ENCODE results near the gene EDDM3A.
"Not testable (repeated sequence)": the region's sequence is repeated elsewhere in the genome, so short reads cannot be mapped to it uniquely, and the experiment has no call there.

The EDDM3A gene

DNA sequence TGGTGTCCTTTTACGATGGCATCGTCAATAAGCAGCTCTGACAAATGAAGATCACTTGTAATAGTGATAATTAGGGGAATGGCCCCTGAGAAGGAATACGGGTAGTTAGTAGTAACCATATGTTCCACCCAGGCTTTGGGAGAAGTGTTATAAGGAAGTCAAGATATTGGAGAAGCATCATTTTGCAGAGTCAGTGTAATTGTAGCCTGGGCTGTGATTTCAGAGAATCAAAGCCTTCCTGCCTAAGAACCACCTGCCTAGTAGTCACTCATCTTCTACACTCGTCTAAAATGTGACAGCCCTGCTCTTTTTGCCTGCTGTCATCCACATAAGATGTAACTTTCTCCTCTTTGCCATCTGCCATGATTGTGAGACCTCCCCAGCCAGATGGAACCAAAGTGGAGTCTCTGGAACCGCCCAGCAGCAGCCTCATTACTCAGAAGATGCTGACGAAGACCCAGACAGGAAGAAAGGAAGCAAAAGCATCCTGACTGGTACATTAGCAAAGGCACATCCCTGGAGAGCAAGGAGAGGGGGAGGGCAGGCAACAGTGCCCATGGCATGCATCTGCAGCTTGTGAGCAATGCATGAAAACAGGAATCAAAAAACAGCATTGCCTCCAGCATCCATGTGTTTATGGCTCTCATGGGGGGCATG, 12.6 kb upstream of the EDDM3A start:
- DNase-seq (ENCODE audit: extremely low read depth in 1 of 2, low read depth in 1 of 2): no peak

DNA sequence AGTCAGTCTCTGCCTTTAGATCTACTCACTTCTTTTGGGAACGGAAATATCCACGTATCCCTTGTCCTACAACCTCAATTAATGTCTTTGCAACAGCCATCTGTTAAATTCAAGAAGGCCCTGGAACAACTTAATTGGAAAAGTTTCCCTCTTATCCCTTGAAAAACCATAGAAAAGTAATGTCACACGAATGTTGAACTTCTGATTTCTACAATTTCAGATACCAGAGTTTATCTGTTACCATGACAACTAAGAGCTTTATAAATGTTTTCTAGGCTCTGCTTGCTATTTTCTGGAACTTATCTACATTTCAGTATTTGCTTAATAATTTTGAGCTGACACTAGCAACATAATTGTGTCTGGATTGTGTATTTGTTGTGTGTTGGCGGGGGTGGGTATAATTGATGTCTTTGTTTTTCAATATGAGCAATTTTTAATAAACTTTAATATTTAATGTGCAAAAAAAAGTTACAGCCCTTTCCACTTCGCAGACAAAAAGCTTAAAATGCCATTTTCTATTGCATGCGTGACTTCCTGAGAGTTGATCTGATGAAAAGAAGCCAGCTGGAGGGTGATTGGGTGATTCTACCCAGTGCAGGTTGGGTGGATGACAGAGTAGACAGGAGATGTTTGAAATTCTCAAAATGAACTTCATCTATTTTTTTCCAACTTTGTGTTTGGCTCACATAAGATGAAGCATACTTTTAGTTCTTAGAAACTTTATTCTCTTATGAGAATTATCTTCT, 11.8 kb upstream of the EDDM3A start:
- no peak for DNase-seq (ENCODE audit: extremely low read depth in 1 of 2, low read depth in 1 of 2)

DNA sequence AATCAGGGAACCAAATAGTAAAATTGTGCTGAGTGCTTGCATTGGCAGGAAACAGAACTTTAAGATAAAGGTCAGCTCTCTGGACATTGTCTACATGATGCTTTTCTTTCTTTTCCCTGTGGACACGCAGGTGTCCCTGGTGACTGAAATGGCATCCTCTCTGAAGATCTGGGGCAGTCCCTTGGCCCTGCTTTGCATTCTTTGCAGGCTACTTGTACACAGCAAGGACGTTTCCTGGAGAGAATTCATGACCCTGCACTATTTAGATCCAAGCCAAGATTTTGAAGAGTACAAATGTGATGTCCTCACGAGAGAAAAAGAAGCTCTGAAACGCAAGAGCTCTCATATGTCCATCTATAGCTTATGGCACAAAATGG, 11.3 kb upstream of the EDDM3A start:
- no peak for DNase-seq (ENCODE audit: extremely low read depth in 1 of 2, low read depth in 1 of 2)

DNA sequence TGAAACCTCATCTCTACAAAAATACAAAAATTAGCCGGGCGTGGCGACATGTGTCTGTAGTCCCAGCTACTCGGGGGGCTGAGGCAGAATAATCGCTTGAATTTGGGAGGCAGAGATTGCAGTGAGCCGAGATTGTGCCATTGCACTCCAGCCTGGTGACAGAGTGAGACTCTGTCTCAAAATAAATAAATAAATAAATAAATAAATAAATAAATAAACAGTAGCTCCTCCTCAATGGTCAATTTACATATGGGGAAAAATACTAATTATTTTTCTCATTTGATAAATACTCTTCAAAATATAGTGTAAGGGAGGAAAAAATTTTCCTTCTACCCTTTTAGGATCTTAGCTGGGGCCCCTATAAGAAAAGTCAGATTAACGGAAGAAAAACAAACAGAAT, 7.4 kb upstream of the EDDM3A start:
- DNase-seq (ENCODE audit: extremely low read depth in 1 of 2, low read depth in 1 of 2): not testable (repeated sequence)

DNA sequence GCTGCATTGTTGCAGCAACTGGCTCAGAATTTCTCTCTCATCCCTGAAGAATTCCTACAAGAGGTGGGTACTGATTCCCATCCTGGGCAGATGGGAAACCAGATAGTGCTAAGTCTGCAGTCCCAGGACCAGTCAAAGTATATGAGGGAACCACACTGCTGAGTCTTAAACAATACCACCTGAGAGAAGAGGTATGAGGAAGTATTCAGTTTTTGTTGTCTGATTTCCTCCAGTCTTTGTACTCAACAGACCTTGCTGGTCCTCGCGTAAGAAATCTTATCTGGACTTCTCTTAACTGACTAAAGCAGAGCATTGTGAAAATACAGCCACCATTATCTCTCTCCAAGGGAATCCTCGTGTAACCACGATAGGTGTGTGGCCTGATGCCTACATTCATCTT, 3.6 kb upstream of the EDDM3A start:
- no peak for DNase-seq (ENCODE audit: extremely low read depth in 1 of 2, low read depth in 1 of 2)

DNA sequence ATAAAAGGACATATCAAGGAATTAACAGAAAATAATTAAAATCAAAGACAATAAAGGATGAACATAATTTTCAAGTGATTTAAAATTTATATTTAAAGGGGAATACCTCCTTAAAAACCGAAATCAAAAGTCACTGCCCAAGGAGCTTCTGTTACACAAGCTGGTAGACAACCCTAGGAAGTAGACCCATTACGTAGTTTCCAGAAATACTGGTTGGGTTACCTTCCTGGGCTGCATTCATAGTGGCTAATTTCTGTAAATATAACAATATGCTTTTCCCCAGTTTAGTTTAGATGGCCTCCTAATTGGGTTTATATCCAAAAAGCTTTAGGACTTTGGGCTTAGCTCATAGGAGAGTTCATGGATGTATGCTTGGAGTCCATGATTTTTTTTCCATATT, 2.1 kb upstream of the EDDM3A start:
- DNase-seq (ENCODE audit: extremely low read depth in 1 of 2, low read depth in 1 of 2): no peak

DNA sequence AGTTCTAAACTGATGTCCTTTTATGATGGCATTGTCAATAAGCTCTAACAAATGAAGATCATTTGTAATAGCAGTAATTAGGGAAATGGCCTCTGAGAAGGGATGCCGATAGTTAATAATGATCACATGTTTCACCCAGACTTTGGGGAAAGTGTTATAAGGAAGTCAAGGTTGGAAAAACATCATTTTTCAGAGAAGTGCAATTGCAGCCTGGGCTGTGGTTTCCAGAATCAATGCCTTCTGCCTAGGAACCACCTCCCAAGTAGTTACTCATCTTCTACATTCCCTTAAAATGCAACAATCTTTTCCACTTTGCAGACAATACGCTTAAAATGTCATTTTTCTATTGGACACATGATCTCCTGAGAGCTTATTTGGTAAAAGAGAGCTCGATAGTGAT, 879 bp downstream of the EDDM3A start:
- DNase-seq (ENCODE audit: extremely low read depth in 1 of 2, low read depth in 1 of 2): no peak

DNA sequence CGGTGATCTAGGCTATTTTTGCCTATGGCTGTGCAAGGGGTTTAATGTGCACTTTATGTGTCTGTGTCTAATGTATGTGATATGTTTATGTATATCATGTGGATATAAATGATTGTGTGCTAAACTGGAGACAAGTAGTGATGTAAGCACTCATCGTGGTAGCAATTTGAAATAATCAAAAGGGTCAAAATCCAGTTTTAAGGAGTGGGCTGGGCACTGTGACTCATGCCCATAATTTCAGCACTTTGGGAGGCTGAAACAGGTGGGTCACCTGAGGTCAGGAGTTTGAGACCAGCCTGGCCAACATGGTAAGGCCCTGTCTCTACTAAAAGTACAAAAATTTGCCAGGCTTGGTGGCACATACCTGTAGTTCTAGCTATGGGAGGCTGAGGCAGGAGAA, 2.8 kb downstream of the EDDM3A start:
- no peak for DNase-seq (ENCODE audit: extremely low read depth in 1 of 2, low read depth in 1 of 2)

DNA sequence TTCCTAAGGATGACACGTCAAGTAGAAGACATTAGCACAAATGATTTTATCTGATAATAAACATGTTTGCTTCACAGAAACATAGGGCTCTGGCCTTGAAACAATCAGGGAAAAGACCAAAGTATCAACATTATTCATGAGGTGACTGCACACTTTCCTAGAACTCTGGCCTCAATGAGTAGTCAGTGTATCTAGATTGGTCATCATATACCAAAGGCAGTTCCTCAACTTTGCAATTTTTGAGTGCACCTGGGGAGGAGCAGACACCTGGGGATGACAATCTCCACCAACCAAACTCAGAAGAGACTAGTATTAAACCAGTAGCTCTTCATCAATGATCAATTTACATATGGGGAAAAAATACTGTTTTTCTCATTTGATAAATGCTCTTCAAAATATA, 4.5 kb downstream of the EDDM3A start:
- no peak for DNase-seq (ENCODE audit: extremely low read depth in 1 of 2, low read depth in 1 of 2)

DNA sequence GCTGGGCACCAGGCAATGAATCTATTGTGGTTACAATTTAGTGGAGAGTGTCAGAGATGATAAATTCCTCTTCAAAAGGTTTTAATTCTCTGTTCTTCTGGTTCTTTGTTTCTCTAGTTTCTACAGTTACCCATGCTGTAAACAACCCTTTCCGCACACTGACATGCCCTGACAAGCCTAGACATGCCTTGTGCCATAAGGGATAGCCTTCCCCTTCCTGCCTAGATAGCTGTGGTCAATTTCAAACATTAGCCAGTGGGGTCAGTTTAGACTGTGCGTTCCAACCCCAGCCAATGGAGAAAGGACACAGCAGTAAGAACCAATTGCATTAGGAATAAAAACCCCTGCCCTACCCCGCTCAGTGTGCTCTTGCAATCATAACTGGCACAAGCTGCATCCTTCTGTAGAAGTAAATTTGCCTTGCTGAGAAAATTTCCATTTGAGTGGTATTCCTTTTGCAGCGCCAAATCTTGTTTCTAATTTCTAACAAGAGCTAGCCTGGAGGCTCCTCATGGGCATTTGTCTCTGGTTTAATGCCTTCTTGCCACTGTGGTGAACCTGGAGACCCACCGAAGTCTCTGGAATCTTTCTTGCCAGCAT, 6.4 kb downstream of the EDDM3A start:
- DNase-seq (ENCODE audit: extremely low read depth in 1 of 2, low read depth in 1 of 2): no peak

DNA sequence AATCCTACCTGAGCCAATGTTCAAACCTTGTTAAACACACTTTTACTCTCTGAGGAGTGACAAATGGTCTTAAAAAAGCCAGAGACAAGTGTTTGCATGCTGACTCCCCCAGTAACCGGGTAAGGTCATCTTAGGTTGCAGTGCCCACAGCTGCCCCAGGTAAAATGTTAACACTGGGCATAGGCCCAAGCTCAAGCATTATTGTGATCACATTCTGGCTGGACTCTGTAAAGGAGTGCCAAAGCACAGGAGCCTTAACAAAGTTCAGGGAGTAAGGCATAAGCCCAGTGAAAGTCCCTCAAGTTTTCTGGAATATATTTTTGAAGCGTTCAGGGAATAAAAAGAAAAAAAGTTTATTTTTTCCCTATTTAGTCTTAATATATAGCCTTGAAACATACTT, 8.6 kb downstream of the EDDM3A start:
- DNase-seq (ENCODE audit: extremely low read depth in 1 of 2, low read depth in 1 of 2): no peak

DNA sequence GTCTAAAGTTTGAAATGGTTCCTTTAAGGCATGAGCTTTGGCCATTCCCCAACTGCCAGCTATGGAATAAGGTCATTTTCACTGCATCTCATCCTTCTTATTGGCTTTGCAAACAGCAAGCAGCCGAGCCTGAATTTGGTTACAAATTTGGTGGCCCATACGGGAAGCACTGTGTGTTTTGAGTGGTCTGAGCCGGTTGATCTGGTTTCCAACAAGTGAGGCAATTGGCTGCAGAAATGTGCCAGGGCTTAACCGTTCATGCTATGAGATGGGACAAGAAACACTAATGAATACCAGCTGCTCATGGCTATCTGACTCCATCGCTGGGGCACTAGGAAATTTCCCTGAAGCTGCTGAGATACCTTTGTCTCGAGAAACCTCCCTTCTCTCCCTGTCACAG, 9.3 kb downstream of the EDDM3A start:
- DNase-seq (ENCODE audit: extremely low read depth in 1 of 2, low read depth in 1 of 2): no peak

DNA sequence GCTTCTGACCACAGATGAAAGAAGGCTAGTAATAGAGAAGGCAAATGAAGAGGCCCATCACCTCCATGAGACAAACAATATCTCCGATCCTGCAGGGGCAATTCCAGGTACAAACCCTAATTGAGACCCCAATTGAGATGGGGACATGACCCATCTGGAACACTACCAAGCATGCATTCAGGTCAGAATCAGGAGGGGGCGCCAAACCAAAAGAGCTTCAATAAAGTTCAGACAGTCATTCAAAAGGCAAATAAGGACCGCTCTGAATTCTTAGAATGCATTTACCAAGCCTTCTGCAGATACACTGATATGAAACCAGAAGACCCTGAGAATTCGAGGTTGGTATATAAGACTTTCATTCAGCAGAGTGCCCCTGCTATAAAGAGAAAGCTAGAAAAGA, 12.3 kb downstream of the EDDM3A start:
- no peak for DNase-seq (ENCODE audit: extremely low read depth in 1 of 2, low read depth in 1 of 2)

DNA sequence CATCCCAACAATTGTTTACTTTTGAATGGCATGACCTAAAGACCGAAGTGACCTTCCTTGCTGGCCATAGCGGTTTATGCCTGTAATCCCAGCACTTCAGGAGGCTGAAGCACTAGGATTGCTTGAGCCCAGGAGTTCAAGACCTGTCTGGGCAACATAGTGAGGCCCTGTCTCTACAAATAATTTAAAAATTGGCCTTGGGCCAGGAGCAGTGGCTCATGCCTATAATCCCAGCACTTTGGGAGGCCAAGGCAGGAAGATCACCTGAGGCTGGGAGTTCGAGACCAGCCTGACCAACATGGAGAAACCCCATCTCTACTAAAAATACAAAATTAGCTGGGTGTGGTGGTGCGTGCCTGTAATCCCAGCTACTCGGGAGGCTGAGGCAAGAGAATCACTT, 13.8 kb downstream of the EDDM3A start:
- not testable (repeated sequence) for DNase-seq (ENCODE audit: extremely low read depth in 1 of 2, low read depth in 1 of 2)

DNA sequence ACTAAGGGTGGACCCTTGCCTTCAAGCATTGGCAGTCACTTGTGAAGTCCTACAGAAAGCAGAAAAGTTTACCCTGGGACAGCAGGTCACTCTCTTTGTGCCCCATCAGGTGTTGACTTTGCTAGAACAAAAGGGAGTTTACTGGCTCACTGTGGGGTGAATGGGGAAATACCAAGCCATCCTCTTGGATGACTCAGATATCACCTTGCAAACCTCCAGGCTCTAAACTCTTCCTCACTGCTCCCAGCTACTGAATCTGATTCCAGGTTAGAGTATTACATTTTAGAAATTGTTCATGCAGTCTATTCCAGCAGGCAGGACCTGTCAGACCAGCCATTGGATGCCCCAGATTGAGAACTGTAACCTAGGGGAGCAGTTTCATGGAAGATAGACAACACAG, 15.3 kb downstream of the EDDM3A start:
- DNase-seq (ENCODE audit: extremely low read depth in 1 of 2, low read depth in 1 of 2): no peak

DNA sequence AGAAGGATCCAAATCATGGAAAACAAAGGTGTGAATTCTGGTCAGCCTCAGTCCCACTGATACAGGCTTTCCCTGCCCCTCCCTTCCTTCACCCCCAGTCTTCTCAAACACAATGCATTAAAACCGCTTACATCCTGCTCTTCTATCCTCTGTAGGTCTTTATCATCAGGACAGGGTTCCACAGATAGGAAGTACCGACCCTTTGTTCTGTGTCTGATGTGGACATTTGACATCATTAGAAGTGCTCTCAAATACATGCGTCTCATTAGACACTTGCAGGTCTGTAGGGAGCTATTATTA, 22.9 kb downstream of the EDDM3A start:
- no peak for DNase-seq (ENCODE audit: extremely low read depth in 1 of 2, low read depth in 1 of 2)

DNA sequence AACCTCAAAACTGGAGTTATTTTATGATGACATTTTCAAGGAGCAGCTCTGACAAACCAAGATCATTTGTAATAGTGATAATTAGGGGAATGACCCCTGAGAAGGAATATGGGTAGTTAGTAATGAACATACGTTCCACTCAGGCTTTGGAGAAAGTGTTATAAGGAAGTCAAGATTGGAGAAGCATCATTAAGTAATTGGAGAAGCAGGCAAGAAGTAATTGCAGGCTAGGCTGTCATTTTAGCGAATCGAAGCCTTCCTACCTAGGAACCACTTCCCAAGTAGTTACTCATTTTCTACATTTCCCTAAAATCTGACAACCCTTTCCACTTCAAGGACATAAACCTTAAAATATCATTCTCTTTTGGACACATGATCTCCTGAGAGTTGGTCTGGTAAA, 23.7 kb downstream of the EDDM3A start:
- no peak for DNase-seq (ENCODE audit: extremely low read depth in 1 of 2, low read depth in 1 of 2)

DNA sequence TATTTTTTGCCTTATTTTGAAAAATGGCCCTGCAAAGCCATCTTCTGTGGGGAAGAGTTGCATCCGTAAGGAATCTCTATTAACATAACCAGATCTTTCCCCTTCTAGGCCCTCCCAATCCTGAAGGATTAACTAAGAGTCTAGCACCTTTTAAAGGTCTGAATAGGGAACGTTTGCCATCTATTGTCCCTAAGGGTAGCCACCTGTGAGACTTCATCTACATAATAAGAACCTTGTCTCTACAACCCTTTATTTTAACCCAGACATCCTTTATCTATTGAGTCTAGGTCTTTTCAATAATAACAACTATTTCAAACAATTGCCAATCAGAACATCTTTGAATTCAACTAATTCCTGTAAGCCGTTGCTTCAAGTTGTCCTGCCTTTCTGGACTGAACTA, 27.0 kb downstream of the EDDM3A start:
- DNase-seq (ENCODE audit: extremely low read depth in 1 of 2, low read depth in 1 of 2): no peak

DNA sequence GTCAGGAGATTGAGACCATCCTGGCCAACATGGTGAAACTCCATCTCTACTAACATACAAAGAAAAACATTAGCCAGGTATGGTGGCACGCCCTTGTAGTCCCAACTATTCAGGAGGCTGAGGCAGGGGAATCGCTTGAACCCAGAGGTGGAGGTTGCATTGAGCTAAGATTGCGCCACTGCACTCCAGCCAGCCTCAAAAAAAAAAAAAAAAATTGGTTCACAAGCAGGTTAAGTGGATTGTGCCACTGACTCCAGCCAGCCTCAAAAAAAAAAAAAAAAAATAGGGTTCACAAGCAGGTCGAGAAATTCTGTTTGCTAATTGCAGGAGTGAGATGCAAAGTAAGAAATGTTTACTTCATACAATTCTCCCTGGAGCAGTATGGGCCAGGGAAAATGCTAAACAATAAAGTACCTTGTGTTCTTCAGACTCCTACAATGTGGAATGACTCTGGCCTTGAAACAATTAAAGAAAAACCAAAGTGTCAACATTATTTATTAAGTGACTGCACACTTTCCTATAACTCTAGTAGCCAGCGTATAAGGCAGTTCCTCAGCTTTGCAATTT, 28.7 kb downstream of the EDDM3A start:
- DNase-seq (ENCODE audit: extremely low read depth in 1 of 2, low read depth in 1 of 2): no peak

DNA sequence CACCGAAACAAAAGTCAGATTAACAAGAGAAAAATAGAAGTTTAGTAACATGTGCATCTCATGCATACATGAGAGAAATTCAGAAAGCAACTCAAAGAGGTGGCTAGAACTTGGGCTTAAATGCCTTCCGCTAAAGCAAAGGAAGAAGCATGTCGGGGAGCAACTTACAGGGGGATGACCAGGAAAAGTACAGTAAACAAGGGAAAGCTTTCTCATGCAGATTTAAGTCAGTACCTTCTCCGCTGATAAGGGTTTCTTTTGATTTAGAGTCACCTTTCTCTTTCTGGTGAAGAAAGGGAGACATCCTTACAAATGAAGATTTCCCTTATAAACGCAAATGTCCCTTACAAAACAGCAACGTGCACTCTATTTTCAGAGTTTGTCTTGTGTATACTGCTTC, 29.4 kb downstream of the EDDM3A start:
- DNase-seq (ENCODE audit: extremely low read depth in 1 of 2, low read depth in 1 of 2): no peak

DNA sequence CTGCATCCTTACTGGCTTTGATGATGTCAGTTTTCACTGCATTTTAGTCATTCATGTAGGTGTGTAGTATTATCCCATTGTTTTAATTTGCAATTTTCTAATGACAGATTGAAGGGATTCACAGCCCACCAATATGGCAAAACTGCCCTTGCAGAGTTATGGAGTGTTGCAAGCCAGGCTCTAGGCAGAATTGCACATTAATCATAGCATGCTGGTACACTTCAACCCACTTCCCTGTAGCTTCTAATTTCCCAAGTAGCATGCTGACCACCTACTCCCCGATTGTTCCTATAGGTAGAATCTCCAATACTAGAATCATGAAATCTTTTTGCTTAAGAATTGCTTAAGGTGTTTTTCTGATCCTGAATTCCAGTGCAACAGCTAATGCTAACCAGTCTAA, 30.2 kb downstream of the EDDM3A start:
- no peak for DNase-seq (ENCODE audit: extremely low read depth in 1 of 2, low read depth in 1 of 2)

DNA sequence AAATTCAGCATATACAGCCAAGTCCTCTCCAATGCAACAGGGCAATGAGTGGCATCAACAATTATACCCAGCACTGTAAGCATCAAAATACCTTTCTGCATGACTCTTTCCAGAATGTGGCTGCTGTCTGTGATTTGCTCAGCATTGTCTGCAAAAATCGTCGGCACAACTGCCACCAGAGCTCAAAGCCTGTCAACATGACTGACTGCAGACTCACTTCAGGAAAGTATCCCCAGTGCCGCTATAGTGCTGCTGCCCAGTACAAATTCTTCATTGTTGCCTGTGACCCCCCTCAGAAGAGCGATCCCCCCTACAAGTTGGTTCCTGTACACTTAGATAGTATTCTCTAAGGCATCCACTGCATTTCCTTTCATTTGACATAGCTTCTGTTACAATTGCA, 36.1 kb downstream of the EDDM3A start:
- DNase-seq (ENCODE audit: extremely low read depth in 1 of 2, low read depth in 1 of 2): no peak

Data from activated CD8-positive, alpha-beta memory T cell treated with anti-CD3 and anti-CD28 coated beads for 1 hour (primary cell).